Epithelial cell of proximal tubule (primary cell): ENCODE data around the gene SEMA6C. TPM values are rescaled to one million over a fixed set of nuclear protein-coding genes. Genes with fewer than 3 reads are reported as not detected.
A peak's percentile ranks its signal among the peaks of the same experiment; 100 is the strongest.

Experiments
- DNase-seq: peaks from one replicate; pipeline ENCODE4 v3.0.0-alpha.2; 2011; ENCODE audit warnings: low read depth
- H3K4me3 ChIP-seq: 2 replicates; pipeline ENCODE4 v1.5.1; 2011; ENCODE audit warnings: low read depth, mild to moderate bottlenecking, low read length
- CTCF ChIP-seq: conservative IDR thresholded peaks from 2 replicates; pipeline ENCODE4 v1.5.1; 2012; ENCODE audit warnings: low read depth, mild to moderate bottlenecking, low read length
- total RNA-seq: library from RNA; depleted of rRNA; stranded (reverse); fragments of >200 nt; gene quantifications from 2 replicates; pipeline ENCODE4 v1.2.3, GENCODE V29; 2015

Gene SEMA6C
- total RNA-seq, 1 donor from 2014 or later: 6.0 TPM

GRCh38 chr1:151134991-151135390, 11.4 kb downstream of the SEMA6C start:
- TF ChIP-seq CTCF: no peak
- DNase-seq: no peak

GRCh38 chr1:151134396-151134795, 12.0 kb downstream of the SEMA6C start:
- no peak overlapping the region for H3K4me3 ChIP-seq
- DNase-seq: no peak
- TF ChIP-seq CTCF: no peak

More at GRCh38 chr1:151134991-151135390, 11.4 kb downstream of the SEMA6C start:
- no peak overlapping the region for H3K4me3 ChIP-seq

- no peak for DNase-seq
- H3K4me3 ChIP-seq: no peak overlapping the region
- no peak for TF ChIP-seq CTCF
Observed at GRCh38 chr1:151133018-151133806, 13.2 kb downstream of the SEMA6C start.

DNA sequence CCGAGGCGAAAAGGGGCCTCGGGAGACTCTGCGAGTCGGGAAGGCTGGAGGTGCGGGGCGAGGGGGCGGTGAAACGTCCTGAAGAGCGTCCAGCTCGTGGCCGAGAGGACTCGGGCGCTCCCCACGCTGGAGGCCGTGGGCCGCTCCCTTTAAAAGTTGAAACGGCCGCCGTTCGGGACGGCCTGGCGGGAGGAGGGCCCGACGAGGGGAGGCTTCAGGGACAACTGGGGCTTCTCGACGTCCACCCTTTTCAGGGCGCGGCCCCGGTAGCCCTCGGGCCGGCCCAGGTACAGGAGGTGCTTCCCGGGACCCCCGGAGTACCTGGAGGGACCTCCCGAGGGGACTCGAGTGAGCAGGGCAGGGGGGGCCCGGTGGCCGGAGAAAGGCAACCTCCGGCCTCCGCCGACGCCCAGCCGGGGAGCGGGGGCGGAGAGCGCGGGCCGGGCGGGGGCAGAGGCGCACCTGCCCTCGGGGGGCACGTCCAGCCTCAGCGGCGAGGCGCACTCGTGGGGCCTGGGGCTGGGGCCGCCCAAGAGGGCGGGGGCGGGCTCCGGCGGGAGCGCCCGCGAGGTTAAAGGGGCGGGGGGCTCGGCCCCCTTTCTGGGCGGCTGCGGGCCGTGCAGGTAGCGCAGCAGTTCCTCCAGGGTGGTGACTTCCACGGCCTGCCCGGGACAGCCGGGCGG, 14.0 kb downstream of the SEMA6C start:
- TF ChIP-seq CTCF: no peak
- H3K4me3 ChIP-seq: no peak overlapping the region
- no peak for DNase-seq

GRCh38 chr1:151131701-151132334, 14.6 kb downstream of the SEMA6C start:
- DNase-seq: no peak
- TF ChIP-seq CTCF: no peak
- peak overlapping the region; percentile 37 for H3K4me3 ChIP-seq

GRCh38 chr1:151130987-151131586, 15.3 kb downstream of the SEMA6C start:
- H3K4me3 ChIP-seq: peak overlapping the region; percentile 37
- DNase-seq: no peak
- TF ChIP-seq CTCF: no peak
